Activated CD8-positive, alpha-beta memory T cell treated with anti-CD3 and anti-CD28 coated beads, Interleukin-2, amount 50 U/mL, for 1 hour (primary cell): ENCODE results near the gene MICAL3.
A peak's percentile ranks its signal among the peaks of the same experiment; 100 is the strongest.
"Not testable (repeated sequence)": the region's sequence is repeated elsewhere in the genome, so short reads cannot be mapped to it uniquely, and the experiment has no call there.

ENCODE experiments used
- DNase-seq: peaks from one replicate; pipeline ENCODE4 v3.0.0-alpha.2; 2020; ENCODE audit errors: extremely low read depth

Gene MICAL3

GRCh38 chr22:17764036-17764435 lies 260.3 kb downstream of the MICAL3 start:
- DNase-seq = no peak

GRCh38 chr22:17763442-17763841 lies 260.9 kb downstream of the MICAL3 start:
- DNase-seq = not testable (repeated sequence)

DNA sequence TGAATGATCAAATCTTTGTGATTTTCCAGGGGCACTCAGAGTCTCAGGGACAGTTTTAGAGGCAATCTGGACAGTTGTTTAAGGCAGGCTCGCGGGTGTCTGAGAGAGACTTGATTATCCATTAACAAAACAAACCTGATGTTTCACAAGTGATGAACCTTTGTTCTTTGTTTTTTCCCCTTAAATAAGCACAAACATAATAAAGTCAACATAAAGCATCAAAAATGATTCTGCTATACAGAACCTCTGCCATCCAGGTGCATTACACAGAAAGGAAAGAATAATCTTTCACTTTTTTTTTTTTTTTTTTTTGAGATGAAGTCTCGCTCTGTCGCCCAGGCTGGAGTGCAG lies 263.2 kb downstream of the MICAL3 start:
- DNase-seq = no peak

DNA sequence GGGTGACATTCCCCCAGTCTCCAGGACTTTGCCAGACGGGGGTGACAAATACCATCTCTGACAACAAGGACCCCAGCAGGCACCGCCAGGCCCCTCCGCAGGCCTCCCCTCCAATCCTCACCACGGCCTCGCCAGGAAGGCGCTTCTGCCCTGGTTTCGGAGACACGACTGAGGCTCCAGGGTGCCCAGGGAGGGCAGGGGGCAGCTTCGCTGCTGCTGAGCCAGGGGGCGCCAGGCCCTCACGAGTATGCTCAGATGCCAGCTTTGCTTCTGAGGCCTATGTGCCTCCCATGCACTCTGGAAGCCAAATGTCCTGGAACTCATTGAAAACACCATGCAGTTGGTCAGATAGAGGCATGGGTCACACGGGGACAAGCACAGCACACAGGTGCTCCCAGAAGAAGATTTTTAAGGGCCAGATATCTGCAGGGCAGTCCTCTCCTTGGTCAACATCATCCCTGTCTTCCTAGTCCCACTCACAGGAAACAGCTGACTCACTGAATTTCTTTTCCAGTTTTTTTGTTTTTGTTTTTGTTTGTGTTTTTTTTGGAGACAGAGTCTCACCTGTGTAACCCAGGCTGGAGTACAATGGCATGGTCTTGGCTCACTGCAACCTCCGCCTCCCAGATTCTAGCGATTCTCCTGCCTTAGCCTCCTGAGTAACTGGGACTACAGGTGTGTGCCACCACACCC lies 270.0 kb downstream of the MICAL3 start:
- no peak for DNase-seq

DNA sequence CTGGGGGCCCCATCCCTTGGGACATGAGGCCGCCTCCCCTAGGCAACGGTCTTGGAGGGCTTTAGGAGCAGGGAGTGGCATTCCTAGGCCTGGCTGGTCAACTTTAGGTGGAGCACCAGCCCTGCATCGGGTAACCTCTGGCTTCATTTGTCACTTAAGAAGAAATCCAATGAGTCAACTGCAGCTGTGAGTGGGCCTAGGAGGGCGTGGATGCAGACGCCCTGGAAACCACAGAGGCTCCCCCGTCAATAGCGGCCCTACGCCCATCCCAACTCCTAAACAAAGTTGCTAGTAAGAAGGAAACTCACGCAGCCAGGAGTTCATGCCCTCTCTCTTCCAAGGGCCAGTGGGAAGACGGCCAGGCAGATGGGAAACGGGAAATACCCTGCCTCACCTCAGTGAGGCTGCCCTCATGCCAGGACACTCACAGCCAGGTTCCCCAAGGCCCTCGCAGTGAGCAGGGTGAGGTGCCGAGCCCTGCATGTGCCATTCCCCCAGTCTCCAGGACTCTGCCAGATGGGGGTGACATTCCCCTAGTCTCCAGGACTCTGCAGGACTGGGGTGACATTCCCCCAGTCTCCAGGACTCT lies 270.9 kb downstream of the MICAL3 start:
- no peak for DNase-seq

GRCh38 chr22:17751596-17751995 lies 272.8 kb downstream of the MICAL3 start:
- no peak for DNase-seq

DNA sequence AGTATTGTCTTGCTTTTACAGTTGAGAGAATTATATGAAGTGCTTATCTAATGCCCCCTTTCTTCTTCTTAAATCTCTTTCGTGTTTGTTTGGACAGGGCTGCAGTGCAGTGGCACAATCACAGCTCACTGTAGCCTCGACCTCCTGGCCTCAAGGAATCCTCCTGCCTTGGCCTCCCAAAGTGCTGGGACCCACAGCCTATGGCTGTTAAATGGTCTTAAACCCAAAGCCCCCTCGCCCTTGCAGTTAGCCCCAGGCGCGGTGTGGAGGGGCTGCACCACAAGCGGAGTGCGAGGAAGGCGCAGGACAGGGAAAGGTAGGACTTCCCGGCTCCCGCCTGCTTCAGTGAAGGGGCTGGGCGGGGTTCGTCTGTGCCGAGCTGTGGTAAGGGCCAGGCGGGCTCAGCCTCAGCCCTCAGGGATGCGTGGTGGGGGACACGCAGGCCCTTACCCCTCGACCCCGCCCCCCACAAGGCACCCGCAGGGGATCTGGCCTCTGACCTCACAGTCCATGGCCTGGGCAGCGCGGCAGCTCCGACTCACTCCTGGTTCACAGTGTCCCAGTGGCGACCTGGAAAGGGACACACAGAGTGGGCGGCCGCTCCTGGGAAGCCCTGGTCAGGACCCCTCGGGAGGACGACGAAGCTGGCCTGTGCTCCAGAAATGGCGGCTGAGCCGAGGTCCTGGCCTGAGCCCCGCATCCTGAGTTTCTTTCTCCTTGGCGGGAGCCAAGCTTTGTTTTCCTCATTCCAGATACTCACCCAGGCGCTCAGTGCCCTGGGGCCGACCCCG lies 274.6 kb downstream of the MICAL3 start:
- no peak for DNase-seq

DNA sequence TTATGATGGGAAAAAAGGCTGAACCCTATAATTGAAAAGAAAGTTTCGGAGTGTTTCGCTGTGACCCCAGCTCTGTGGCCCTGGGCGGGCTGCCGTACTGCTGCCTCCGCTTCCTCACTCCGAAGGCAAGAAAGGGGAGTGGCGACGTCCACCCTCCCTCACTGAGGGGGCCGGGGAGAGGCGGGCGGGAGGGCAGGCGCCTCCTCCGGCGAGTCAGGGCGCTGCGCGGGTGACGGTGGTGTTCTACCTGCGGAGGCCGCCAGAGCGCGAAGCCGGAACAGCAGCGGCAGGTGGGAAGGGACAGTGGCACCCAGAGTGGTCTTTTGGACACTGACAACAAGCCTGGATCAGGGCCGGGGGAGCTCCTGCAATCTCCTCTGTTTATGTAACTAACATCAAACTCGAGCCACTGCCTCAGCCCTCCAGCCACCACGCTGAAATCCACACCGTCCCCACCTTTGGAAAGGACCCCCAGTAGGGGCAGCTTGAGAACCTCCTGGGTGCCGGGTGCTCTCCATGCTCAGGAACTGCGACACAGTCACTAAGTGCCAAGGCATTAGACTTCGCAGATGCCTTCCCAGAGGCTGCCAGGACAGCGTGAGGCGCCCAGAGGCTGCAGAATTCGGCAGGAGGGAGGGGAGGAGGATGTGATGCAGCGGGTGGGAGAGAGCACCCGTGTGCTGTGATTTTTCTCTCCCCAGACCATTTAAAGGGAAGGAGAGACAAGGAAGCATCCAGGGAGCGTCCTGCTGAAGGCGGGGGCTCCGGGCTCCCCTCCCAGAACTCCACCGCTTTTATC lies 275.6 kb downstream of the MICAL3 start:
- no peak for DNase-seq

- DNase-seq = no peak
These were observed 277.4 kb downstream of the MICAL3 start for GRCh38 chr22:17746916-17747315.

DNA sequence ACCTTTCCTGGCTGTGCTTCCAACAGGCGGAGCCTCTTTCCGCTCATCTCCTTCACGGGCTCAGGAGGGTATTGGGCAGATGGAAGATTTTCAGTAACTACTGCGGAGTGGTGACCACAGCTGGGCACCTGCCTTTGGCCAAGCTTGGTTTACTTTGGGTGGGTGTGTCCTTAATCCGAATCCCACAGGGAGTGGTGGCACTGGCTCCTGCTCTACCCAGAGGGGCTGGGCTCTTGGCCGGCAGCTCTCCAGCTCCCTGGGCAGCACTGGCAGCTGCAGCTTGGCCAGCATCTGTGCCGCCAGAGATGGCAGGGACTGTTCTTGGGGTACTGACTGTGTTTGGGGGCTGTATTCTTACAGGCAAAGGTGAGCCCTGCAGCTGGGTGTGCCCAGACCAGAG lies 279.9 kb downstream of the MICAL3 start:
- no peak for DNase-seq

- no peak for DNase-seq
These were observed 280.5 kb downstream of the MICAL3 start for GRCh38 chr22:17743661-17744411.

DNA sequence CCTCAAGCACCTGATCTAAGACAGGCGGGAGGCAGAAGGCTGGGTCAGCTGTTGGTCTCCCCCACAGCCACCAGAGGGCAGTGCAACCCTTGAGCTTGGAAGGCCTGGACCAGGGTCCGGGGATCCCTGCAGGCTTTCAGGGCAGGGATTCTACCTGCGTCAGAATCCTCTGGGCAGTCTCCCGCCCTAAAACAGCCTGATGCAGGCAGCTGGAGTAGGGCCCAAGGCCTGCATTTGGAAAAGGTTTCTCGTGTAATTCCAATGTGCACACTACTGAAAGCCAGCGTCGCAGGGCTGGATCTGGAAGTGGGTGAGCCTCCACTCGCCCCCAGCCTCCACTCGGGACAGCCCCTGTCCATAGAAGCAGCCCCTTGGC lies 281.8 kb downstream of the MICAL3 start:
- DNase-seq = peak; percentile 22

DNA sequence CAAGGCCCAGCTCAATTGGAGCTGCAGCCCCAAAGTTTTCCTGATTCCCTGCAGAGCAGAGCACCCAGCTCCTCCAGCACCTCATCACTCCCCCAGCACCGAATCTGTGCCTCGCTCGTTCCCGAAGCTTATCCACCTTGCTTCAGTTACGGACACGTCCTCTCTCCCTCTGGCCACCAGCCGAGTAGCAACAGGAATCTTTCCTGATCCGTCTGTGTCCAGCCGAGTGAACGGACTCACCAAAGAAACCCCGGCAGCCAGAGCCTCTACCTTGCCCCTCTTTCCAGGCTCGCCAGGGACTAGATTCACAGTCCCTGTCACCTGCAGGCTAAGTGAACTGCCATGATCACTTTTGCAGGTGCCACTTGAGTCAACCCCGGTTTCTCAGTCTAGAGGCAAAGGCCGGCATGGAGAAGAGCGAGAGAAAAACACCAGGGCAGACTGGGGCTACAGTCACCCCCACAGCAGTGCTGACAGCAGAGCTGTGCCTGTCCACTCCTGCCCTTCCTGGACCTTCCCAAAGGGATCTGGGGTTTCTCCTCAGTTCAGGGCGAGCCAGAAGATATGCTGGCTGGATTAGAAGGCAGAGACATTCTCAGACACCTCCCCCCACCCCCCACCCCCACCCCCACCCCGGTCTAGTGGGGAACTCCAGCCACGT lies 282.4 kb downstream of the MICAL3 start:
- DNase-seq = no peak

- DNase-seq = no peak
These were observed 285.0 kb downstream of the MICAL3 start for GRCh38 chr22:17739196-17739975.

DNA sequence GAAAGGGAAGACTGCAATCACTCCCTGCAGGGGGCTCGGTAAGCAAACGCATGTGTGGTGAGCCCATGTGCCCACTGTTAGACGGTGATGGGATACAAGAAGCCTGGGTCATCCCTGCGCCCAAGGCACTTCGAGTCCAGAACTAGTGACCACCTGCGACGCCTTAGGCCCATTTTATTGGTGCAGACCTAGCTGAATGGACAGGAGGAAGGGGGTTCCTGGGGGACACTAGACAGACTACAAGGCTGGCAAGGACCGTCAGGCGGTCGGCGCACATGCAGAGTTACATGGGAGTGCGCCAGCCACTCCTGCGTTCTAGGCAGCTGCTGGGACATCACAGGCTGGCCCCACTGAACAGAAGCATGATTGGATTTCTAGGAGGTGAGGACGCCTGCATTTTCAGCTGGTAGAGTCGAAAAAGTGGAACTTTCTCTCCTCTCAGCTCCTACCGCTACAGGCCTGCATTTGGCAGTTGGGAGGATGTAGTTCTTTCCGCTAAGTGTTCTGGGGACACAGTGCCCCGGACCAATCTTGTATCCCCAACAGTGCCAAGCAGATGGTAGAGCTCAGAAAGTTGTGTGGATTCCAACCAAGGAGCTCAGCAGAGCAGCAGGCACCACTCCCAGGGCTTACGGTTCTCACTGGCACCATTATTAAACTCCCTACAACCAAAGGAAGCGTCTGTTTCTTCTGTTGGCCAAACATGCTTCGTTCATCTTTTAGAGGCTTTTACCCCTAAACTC lies 285.8 kb downstream of the MICAL3 start:
- no peak for DNase-seq
